IMR-90 (cell line): Measurements from ENCODE around the gene PKP4. TPM values are rescaled to one million over a fixed set of nuclear protein-coding genes. Genes with fewer than 3 reads are reported as not detected.

Experiments
- ATAC-seq: fragments of 200-7000 bp; cut with Tn5 transposase; 2 replicates; pipeline ENCODE4 v1.9.1; 2020; ENCODE audit warnings: low read depth, mild to moderate bottlenecking, moderate library complexity
- BruUV-seq: library from RNA; stranded (reverse); fragments of 400-500 nt; replicated peaks from 2 replicates; lab custom pipeline; 2021; lab: Mats Ljungman, UMichigan
- CTCF ChIA-PET: fragments of 300-600 bp; formaldehyde crosslinking; extraction: SDS; loops from one replicate; lab custom pipeline; 2021; ENCODE audit warnings: antibody characterized with exemption; lab: Yijun Ruan, JAX
- POLR2A ChIA-PET: fragments of 300-600 bp; sonication (Branson Sonifier 250); formaldehyde crosslinking; loops from one replicate; lab custom pipeline; 2022; ENCODE audit warnings: antibody characterized with exemption; ENCODE audit not compliant: unreplicated experiment; lab: Charles Lee
- DNase-seq: peaks from one replicate; pipeline ENCODE4 v3.0.0; 2013
- H2AFZ ChIP-seq: replicated peaks from 2 replicates; pipeline ENCODE3; 2013; ENCODE audit warnings: low read length, mild to moderate bottlenecking; ENCODE audit not compliant: poor library complexity
- H2AK5ac ChIP-seq: 2 replicates; pipeline ENCODE4 v1.6.1; 2013; ENCODE audit warnings: low read depth, low read length, inconsistent platforms
- H2AK9ac ChIP-seq: replicated peaks from 2 replicates; pipeline ENCODE3; 2013; ENCODE audit warnings: mild to moderate bottlenecking, low read depth, low read length, moderate library complexity; ENCODE audit not compliant: poor library complexity
- H2BK120ac ChIP-seq: 2 replicates; pipeline ENCODE4 v1.6.1; 2013; ENCODE audit warnings: low read depth, low read length, inconsistent platforms
- H2BK15ac ChIP-seq: 3 replicates; pipeline ENCODE4 v1.6.1; 2013; ENCODE audit warnings: low read depth, low read length, inconsistent platforms
- H2BK20ac ChIP-seq: 2 replicates; pipeline ENCODE4 v1.6.1; 2013; ENCODE audit warnings: low read depth, mild to moderate bottlenecking, inconsistent platforms, low read length, moderate library complexity
- H2BK5ac ChIP-seq: 2 replicates; pipeline ENCODE4 v1.6.1; 2013; ENCODE audit warnings: mild to moderate bottlenecking, low read depth, low read length, inconsistent platforms; ENCODE audit not compliant: poor library complexity, severe bottlenecking
- H3K14ac ChIP-seq: replicated peaks from 2 replicates; pipeline ENCODE4 v1.6.1; 2013; ENCODE audit warnings: low read depth, low read length, inconsistent platforms
- H3K18ac ChIP-seq: 2 replicates; pipeline ENCODE4 v1.6.1; 2013; ENCODE audit warnings: low read depth, low read length, control low read depth
- H3K23ac ChIP-seq: 2 replicates; pipeline ENCODE4 v1.6.1; 2013; ENCODE audit warnings: low read depth, low read length, inconsistent platforms
- H3K27ac ChIP-seq: 2 replicates; pipeline ENCODE4 v1.5.1; 2013; ENCODE audit warnings: mild to moderate bottlenecking, control low read depth, low read length; ENCODE audit not compliant: insufficient read depth
- H3K27me3 ChIP-seq: 2 replicates; pipeline ENCODE4 v1.6.1; 2013; ENCODE audit warnings: low read length; ENCODE audit not compliant: control insufficient read depth, insufficient read depth
- H3K36me3 ChIP-seq: 2 replicates; pipeline ENCODE4 v1.6.1; 2013; ENCODE audit warnings: low read length, mixed read lengths; ENCODE audit not compliant: control insufficient read depth, insufficient read depth
- H3K4ac ChIP-seq: 2 replicates; pipeline ENCODE4 v1.6.1; 2013; ENCODE audit warnings: low read depth, low read length, inconsistent platforms
- H3K4me1 ChIP-seq: 2 replicates; pipeline ENCODE4 v1.6.1; 2013; ENCODE audit warnings: low read length, mixed read lengths; ENCODE audit not compliant: control insufficient read depth, insufficient read depth
- H3K4me2 ChIP-seq: 2 replicates; pipeline ENCODE4 v1.6.1; 2013; ENCODE audit warnings: low read depth, mild to moderate bottlenecking, control low read depth, low read length, moderate library complexity
- H3K4me3 ChIP-seq: 2 replicates; pipeline ENCODE4 v1.5.1; 2013; ENCODE audit warnings: low read depth, mild to moderate bottlenecking, control low read depth, low read length, moderate library complexity; ENCODE audit not compliant: insufficient read depth
- H3K56ac ChIP-seq: 2 replicates; pipeline ENCODE4 v1.6.1; 2013; ENCODE audit warnings: low read length, inconsistent platforms; ENCODE audit not compliant: insufficient read depth; ENCODE audit errors: extremely low read depth
- H3K79me1 ChIP-seq, 2 experiments: 2 replicates each; pipeline ENCODE4 v1.6.1; 2013; ENCODE audit warnings: low read length in 2 of 2, inconsistent platforms in 1 of 2, low read depth in 1 of 2
- H3K9ac ChIP-seq: 2 replicates; pipeline ENCODE4 v1.6.1; 2013; ENCODE audit warnings: low read depth, low read length, control low read depth
- H3K9me1 ChIP-seq: 2 replicates; pipeline ENCODE4 v1.6.1; 2013; ENCODE audit warnings: low read length, inconsistent platforms; ENCODE audit not compliant: insufficient read depth
- H3K9me3 ChIP-seq: 2 replicates; pipeline ENCODE4 v1.6.1; 2013; ENCODE audit warnings: low read length; ENCODE audit not compliant: control insufficient read depth, insufficient read depth
- H4K20me1 ChIP-seq: 2 replicates; pipeline ENCODE4 v1.6.1; 2013; ENCODE audit warnings: low read length, inconsistent platforms; ENCODE audit not compliant: insufficient read depth
- H4K5ac ChIP-seq: 2 replicates; pipeline ENCODE4 v1.6.1; 2013; ENCODE audit warnings: mild to moderate bottlenecking, low read depth, low read length, control low read depth
- H4K8ac ChIP-seq, 2 experiments: 2 replicates each; pipeline ENCODE4 v1.6.1; 2013; ENCODE audit warnings: low read depth in 2 of 2, low read length in 2 of 2, control low read depth in 1 of 2, inconsistent platforms in 1 of 2
- H4K91ac ChIP-seq: 2 replicates; pipeline ENCODE4 v1.6.1; 2013; ENCODE audit warnings: low read depth, low read length, inconsistent platforms; ENCODE audit not compliant: insufficient read depth
- CHD1 ChIP-seq: IDR thresholded peaks from 2 replicates; pipeline ENCODE4 v1.6.1; 2012; ENCODE audit warnings: low read depth, low read length, improper control_type of control experiment
- ELK1 ChIP-seq: fragments of 150-350 bp; IDR thresholded peaks from 2 replicates; pipeline ENCODE4 v1.6.1; 2016; ENCODE audit warnings: low read depth, mild to moderate bottlenecking, low read length, moderate library complexity, borderline replicate concordance
- FOS ChIP-seq: fragments of 150-350 bp; IDR thresholded peaks from 2 replicates; pipeline ENCODE4 v1.6.1; 2016; ENCODE audit warnings: low read depth, low read length
- MAFK ChIP-seq: IDR thresholded peaks from 2 replicates; pipeline ENCODE4 v1.6.1; 2012; ENCODE audit warnings: low read depth, low read length, improper control_type of control experiment
- MAZ ChIP-seq: IDR thresholded peaks from 2 replicates; pipeline ENCODE4 v1.6.1; 2012; ENCODE audit warnings: low read depth, mild to moderate bottlenecking, low read length, improper control_type of control experiment, moderate library complexity, borderline replicate concordance
- MXI1 ChIP-seq: IDR thresholded peaks from 2 replicates; pipeline ENCODE4 v1.6.1; 2012; ENCODE audit warnings: low read depth, mild to moderate bottlenecking, low read length, moderate library complexity, borderline replicate concordance
- NFE2L2 ChIP-seq: fragments of 150-350 bp; IDR thresholded peaks from 2 replicates; pipeline ENCODE4 v1.6.1; 2016; ENCODE audit warnings: low read depth, mild to moderate bottlenecking, low read length
- POLR2A ChIP-seq: IDR thresholded peaks from 2 replicates; pipeline ENCODE4 v1.6.1; 2012; ENCODE audit warnings: mild to moderate bottlenecking, low read depth, low read length
- RCOR1 ChIP-seq: IDR thresholded peaks from 2 replicates; pipeline ENCODE4 v1.6.1; 2012; ENCODE audit warnings: mild to moderate bottlenecking, low read length, improper control_type of control experiment; ENCODE audit not compliant: insufficient replicate concordance
- SMC3 ChIP-seq: fragments of 150-350 bp; IDR thresholded peaks from 2 replicates; pipeline ENCODE4 v1.6.1; 2016; ENCODE audit warnings: low read depth, mild to moderate bottlenecking, antibody characterized with exemption, low read length, moderate library complexity
- USF2 ChIP-seq: fragments of 150-350 bp; IDR thresholded peaks from 2 replicates; pipeline ENCODE4 v1.6.1; 2017; ENCODE audit warnings: mild to moderate bottlenecking, antibody characterized with exemption, low read length, low read depth
- WGBS, 2 experiments: methylation state at CpG; one replicate each; pipeline versions ENCODE4 v1.1.5 to v1.1.7; 2013; ENCODE audit warnings: missing lambda C conversion rate in 2 of 2; ENCODE audit not compliant: insufficient read length in 1 of 2; ENCODE audit errors: extremely low coverage in 2 of 2; 5-methylcytosine and 5-hydroxymethylcytosine counted together
- dilution Hi-C: fragments of 300-500 bp; cut with HindIII; formaldehyde crosslinking; loops from one replicate; pipeline ENCODE4 v1.14.3; 2018; ENCODE audit warnings: low sequenced_read_pairs; ENCODE audit not compliant: unreplicated experiment
- in situ Hi-C: fragments of 300-500 bp; cut with MboI; formaldehyde crosslinking; loops from 3 replicates; pipeline ENCODE4 v1.14.3; 2019; ENCODE audit warnings: low sequenced_read_pairs, inconsistent platforms, mixed read lengths
- intact Hi-C: fragments of 100-400 bp; cut with micrococcal nuclease; formaldehyde crosslinking; loops from 2 replicates; pipeline ENCODE4 v1.10.0; 2022
- polyA plus RNA-seq, 3 experiments: library from polyadenylated mRNA; depleted of rRNA; stranded (reverse); fragments of >200 nt; gene quantifications; 2 replicates each; pipeline ENCODE4 v1.2.3, GENCODE V29; 2012; ENCODE audit warnings: low replicate concordance in 1 of 3
- total RNA-seq: library from RNA; depleted of rRNA; stranded (reverse); fragments of >200 nt; gene quantifications from 2 replicates; pipeline ENCODE4 v1.2.3, GENCODE V29; 2012

Gene PKP4
- total and polyA plus RNA-seq, 2 of the 4 experiments (the other 2 are of a cell fraction) = 20.1 to 37.8 TPM

GRCh38 chr2:158567208-158567607 lies 110.5 kb downstream of the PKP4 start:
- no CpG with 5 or more reads among the region's 2 CpGs for WGBS, 2 experiments

More at GRCh38 chr2:158567208-158567607, 110.5 kb downstream of the PKP4 start:
- no peak overlapping the region for H4K5ac ChIP-seq
- no peak overlapping the region for H2BK20ac ChIP-seq
- in situ Hi-C loops (no loop called here), dilution Hi-C loops (no loop called here), intact Hi-C loops (no loop called here)
- no peak overlapping the region for H3K4ac ChIP-seq
- CTCF ChIA-PET = no interaction called here
- no peak for DNase-seq
- no peak overlapping the region for H4K8ac ChIP-seq
- BruUV-seq = no TSS peak
- no peak overlapping the region for H2BK5ac ChIP-seq
- H3K9me3 ChIP-seq = no peaks in the 10 kb centered on the region
- H3K14ac ChIP-seq = no peak overlapping the region
- ATAC-seq = no peak
- no peaks in the 10 kb centered on the region for H3K27me3 ChIP-seq
- H2AFZ ChIP-seq = no peak overlapping the region
- no peak overlapping the region for H3K18ac ChIP-seq
- no peak overlapping the region for H3K9ac ChIP-seq
- H3K4me1 ChIP-seq = no peaks in the 10 kb centered on the region
- H2BK15ac ChIP-seq = no peak overlapping the region
- H3K9me1 ChIP-seq = no peaks in the 10 kb centered on the region; the same call in 1 of the 2 replicates
- H3K79me1 ChIP-seq = peaks cover 0 to 3% of the 10 kb centered on the region in 2 experiments; a peak in 1 of 4 replicates
- H4K20me1 ChIP-seq = no peaks in the 10 kb centered on the region
- no peak overlapping the region for H3K23ac ChIP-seq
- no peak overlapping the region for H2BK120ac ChIP-seq
- no peak overlapping the region for H3K56ac ChIP-seq
- no peak overlapping the region for H3K4me3 ChIP-seq
- H2AK5ac ChIP-seq = no peak overlapping the region
- no peak overlapping the region for H4K91ac ChIP-seq
- H3K27ac ChIP-seq = no peak overlapping the region
- POLR2A ChIA-PET = no interaction called here
- H3K36me3 ChIP-seq = no peaks in the 10 kb centered on the region
- H3K4me2 ChIP-seq = no peak overlapping the region
- no peak for TF ChIP-seq MAZ
- no peak for TF ChIP-seq RCOR1
- TF ChIP-seq ELK1 = no peak
- no peak for TF ChIP-seq MXI1
- no peak for TF ChIP-seq POLR2A
- TF ChIP-seq FOS = no peak
- no peak for TF ChIP-seq CHD1
- TF ChIP-seq USF2 = no peak
- no peak for TF ChIP-seq NFE2L2
- TF ChIP-seq MAFK = no peak
- TF ChIP-seq SMC3 = no peak
- H2AK9ac ChIP-seq = no peak overlapping the region
